NCI-H1092 treated with DMSO at 0.1 percent for 48 hours (cell line): ENCODE data around the gene EIF2S1.
"Not testable (repeated sequence)": the region's sequence is repeated elsewhere in the genome, so short reads cannot be mapped to it uniquely, and the experiment has no call there.

Source experiments
- DNase-seq: peaks from one replicate; lab custom pipeline; 2025; lab: John Stamatoyannopoulos, UW

EIF2S1 gene

GRCh38 chr14:67411370-67411769 lies 51.2 kb downstream of the EIF2S1 start:
- DNase-seq, result no peak

GRCh38 chr14:67411820-67412421 lies 51.8 kb downstream of the EIF2S1 start, which contains the start of gene PLEK2:
Gene PLEK2, minus strand, starts transcription at chr14:67412165. Its CDS starts 106 bp downstream, at chr14:67412059.
- no peak for DNase-seq

GRCh38 chr14:67413806-67414769 lies 54.0 kb downstream of the EIF2S1 start:
- DNase-seq, result no peak

- not testable (repeated sequence) for DNase-seq
Observed at GRCh38 chr14:67415610-67416009, 55.5 kb downstream of the EIF2S1 start.

GRCh38 chr14:67416085-67416484 lies 56.0 kb downstream of the EIF2S1 start:
- no peak for DNase-seq

GRCh38 chr14:67416810-67417209 lies 56.7 kb downstream of the EIF2S1 start:
- no peak for DNase-seq

GRCh38 chr14:67417633-67418032 lies 57.5 kb downstream of the EIF2S1 start:
- no peak for DNase-seq

GRCh38 chr14:67418401-67419191 lies 58.5 kb downstream of the EIF2S1 start:
- DNase-seq, result no peak

- no peak for DNase-seq
Observed at GRCh38 chr14:67420102-67420739, 60.1 kb downstream of the EIF2S1 start.

GRCh38 chr14:67421356-67422224 lies 61.5 kb downstream of the EIF2S1 start:
- DNase-seq, result no peak

- no peak for DNase-seq
Observed at GRCh38 chr14:67423424-67423823, 63.3 kb downstream of the EIF2S1 start.

GRCh38 chr14:67424539-67424938 lies 64.4 kb downstream of the EIF2S1 start:
- DNase-seq, result no peak

GRCh38 chr14:67425608-67426007 lies 65.5 kb downstream of the EIF2S1 start:
- DNase-seq, result no peak

GRCh38 chr14:67426161-67426560 lies 66.0 kb downstream of the EIF2S1 start:
- DNase-seq, result peak; percentile 18

- peak; percentile 84 for DNase-seq
Observed at GRCh38 chr14:67426983-67427606, 67.0 kb downstream of the EIF2S1 start.

GRCh38 chr14:67428501-67429031 lies 68.4 kb downstream of the EIF2S1 start:
- no peak for DNase-seq

- DNase-seq, result no peak
Observed at GRCh38 chr14:67429510-67430205, 69.5 kb downstream of the EIF2S1 start.

- no peak for DNase-seq
Observed at GRCh38 chr14:67432050-67432564, 72.0 kb downstream of the EIF2S1 start.

GRCh38 chr14:67435603-67436002 lies 75.5 kb downstream of the EIF2S1 start:
- no peak for DNase-seq
